Activated CD4-positive, CD25-positive, alpha-beta regulatory T cell (primary cell): ENCODE results near the gene ITGB5.
"Not testable (repeated sequence)": the region's sequence is repeated elsewhere in the genome, so short reads cannot be mapped to it uniquely, and the experiment has no call there.

Experiments used
- DNase-seq, 4 experiments: peaks; one replicate each; lab custom pipeline; 2025; lab: John Stamatoyannopoulos, UW

ITGB5 gene

DNA sequence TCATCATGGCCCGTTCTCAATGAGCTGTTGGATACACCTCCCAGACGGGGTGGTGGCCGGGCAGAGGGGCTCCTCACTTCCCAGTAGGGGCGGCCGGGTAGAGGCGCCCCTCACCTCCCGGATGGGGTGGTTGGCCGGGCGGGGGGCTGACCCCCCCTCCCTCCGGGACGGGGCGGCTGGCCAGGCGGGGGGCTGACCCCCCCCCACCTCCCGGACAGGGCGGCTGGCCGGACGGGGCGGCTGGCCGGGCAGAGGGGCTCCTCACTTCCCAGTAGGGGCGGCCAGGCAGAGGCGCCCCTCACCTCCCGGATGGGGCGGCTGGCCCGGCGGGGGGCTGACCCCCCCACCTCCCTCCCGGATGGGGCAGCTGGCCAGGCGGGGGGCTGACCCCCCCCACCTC is 137.3 kb downstream of the ITGB5 start:
- not testable (repeated sequence) for DNase-seq

DNA sequence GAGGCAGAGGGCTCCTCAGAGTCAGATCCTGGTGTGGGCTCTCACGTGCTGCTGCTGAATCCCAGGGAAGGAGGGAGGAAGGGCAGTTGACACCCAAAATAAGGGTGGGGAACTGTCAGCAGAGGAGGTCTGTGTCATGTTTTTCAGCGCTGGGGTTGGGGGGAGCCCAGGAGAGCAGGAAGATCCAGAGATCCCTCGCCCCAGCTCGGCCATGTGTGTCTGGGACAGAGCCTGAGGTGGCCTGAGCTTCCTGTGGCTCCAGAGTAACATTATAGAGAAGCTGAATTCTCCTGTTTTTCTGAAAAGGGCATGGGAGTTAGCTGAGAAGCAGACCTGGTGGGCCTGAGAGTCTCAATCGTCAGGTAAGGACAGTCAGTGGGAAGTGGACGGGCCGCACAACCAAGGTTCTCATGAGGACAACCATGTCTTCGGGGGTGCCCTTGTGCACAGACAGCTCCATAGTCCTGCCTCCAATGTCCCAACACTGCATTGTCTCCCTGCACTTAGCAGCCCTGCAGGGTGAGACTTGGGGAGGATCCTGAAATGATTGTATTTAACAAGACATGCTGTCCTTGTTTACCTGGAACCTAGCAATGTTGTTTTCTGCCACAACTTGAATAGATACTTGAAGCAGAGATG is 138.5 kb downstream of the ITGB5 start:
- DNase-seq: no peak

DNA sequence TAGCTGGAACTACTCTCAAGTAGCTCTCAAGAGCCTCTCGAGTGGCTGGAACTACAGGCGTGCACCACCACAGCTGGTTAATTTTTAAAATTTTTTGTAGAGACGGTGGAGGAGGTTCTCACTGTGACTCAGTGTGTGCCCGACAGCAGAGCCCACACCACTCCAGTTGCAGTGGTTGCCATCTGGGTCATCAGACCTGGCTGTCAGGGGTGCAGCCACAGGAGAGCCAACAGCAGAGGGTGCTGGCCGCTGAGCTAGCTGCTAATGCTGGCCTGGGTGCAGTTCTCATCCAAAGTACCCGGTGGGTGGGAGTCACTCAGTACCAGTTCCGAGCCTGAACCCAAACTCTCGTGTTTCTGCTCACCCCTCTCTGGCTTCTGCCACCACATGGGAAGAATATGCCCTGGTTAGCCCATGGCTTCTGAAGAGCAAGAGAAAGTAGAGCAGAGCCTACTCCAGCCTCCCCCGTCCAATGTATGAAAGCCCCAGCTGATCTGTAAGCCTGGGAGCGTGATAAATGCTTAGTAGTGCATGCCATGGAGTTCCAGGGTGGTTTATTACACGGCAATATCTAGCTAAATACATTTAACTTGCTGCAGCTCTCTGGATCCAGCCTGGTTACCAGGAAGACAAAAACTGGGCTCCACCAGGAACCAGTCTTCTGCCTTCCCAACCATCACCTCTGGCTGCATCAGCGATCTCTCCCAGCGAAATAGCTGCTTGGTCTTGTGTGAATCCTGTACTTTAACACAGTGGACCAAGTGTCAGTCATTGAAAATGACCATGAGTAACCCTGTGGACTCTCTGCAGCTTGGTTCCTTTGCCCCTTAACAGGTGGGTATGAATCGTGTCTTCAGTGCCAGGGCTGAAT is 139.8 kb downstream of the ITGB5 start:
- no peak for DNase-seq

DNA sequence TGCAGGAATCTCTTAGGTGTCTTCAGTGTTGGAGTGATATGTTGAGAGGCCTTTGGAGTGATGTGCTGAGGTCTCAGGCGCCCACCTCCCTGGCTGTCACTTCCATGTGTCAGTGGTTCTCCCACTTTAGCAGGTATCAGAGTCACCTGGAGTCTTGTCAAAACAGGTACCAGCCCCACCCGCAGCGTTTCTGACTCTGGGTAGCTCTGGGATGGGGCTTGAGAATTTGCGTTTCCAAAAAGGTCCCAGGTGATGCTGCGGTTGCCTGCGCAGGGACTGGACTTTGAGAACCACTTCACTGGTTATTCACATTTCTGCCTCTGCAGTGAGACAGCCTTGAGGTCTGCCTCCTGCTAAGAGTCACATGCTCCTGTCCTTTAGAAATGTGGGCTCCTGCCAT is 141.4 kb downstream of the ITGB5 start:
- no peak for DNase-seq

DNA sequence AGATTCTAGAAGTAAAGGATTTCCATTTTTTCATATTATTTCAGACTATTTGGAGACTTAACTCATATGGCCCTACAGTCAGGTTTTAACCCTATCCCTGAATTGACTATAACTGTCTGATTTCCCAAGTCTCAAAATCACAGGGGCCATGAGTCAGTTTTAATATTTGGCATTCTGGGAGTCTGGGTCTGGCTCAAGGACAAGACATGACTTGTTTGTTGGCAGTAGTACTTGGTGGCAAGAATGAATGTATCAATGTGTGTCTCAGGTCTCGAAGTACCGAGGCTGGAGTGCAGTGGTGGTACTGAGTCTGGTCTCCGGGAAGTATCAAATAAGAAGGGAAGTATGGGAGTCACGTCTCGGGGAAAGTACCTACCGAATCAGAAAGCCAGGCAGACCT is 146.1 kb downstream of the ITGB5 start:
- no peak for DNase-seq

DNA sequence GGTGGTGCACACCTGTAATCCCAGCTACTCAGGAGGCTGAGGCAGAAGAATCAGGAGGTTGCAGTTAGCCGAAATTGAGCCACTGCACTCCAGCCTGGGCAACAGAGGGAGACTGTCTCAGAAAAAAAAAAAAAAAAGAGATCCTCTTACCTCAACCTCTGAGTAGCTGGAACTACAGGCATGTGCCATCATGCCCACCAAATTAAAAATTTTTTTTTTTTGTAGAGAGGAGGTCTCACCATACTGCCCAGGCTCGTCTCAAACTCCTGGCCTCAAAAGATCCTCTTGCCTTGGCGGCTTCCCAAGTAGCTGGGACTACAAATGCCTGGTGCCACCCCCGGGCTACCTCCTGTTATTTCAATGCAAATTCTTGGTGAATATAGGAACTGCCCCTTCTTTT is 155.4 kb downstream of the ITGB5 start:
- DNase-seq: no peak

DNA sequence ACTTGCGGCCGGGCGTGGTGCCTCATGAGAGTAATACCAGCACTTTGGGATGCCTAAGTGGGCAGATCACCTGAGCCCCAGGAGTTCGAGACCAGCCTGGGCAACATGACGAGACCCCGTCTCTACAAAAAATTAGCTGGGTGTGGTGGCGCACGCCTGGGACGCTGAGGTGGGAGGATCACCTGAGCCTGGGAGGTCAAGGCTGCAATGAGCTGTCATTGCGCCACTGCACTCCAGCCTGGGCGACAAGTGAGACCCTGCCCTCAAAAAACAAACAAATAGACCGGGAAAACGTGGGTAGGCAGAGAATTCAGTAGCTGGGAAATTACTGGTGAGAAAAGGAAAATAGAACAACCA is 156.2 kb downstream of the ITGB5 start:
- DNase-seq: no peak

DNA sequence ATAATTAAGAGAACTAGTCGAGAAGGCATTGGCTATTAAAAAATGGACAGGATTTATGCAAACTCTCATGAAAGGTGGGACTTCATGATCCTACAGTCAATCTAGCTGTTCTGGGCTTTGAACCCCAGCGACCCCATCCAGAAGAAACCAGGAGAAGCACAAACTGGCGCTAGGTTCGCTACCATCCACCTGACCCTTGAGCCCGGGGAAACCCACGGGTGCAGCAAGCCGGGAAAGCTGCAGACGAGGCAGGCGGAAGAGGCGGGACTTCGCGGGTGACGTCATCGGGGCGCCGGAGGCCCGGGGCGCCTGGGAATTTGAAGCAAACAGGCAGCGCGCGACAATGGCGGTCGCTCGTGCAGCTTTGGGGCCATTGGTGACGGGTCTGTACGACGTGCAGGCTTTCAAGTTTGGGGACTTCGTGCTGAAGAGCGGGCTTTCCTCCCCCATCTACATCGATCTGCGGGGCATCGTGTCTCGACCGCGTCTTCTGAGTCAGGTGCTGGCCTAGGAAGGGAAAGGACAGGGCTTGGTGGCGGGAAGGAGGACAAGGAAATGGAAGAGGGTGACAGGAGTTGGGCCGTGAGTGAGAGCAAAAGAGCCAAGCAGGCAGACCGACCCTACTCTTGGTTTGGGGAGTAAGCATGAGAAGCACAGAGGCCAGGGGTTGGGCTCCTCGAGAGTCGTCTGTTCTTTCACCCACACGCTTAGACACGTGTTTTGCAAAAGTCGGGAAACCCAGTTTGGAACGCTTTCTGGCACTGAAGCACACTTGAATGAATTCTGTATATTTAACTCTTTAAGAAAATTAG is 156.8 kb downstream of the ITGB5 start, which contains the start of gene UMPS:
UMPS (plus strand) TSS at position 324 of the 812 bp plus-strand sequence; CDS start at position 344, 20 bp downstream.
- DNase-seq: peak; percentile 82 to 93 (median 88)

DNA sequence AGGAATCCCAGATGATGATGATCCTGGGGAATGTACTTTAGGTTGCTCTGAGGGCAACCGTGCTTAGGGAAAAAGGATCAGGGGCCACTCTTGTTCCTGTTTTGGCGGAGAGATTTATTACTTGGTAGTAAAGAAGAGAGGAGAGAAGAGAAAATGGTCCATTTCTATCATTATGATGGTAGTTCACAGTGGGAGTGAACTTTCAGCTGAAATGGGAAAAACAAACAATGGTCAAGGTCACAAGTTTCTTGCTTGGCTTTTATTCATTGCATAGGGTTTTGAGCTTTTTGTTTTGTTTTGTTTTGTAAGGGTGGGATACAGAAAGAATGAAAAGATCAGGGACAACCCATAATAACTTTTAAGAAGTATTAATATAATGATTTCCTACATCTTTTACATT is 164.6 kb downstream of the ITGB5 start:
- DNase-seq: no peak

DNA sequence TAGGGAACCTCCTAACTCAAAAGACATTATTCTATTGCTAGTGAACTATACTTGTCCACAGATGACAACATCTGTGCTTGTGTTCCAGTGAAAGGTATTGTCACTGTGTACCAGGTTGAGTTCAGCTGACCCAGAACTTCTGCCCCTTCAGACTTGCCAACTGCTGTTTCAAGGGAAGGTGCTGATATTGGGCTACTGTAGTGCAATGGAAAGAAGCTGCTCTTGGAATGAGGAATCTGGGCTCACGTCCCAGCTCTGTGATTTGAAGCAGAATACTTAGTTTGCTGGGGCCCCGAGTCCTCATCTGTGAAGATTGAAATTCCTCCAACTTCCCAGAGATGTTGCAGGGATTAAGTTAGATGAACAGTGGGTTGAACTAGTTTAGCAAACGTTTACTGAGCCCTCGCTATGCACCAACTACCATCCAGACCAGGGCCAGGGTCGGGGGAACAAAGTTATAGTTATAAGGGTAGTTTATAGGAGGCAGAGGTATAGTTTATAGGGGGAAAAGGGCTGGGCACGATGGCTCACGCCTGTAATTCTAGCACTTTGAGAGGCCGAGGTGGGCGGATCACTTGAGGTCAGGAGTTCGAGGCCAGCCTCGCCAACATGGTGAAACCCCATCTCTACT is 172.8 kb downstream of the ITGB5 start:
- DNase-seq: no peak
